Neural progenitor cell (in vitro differentiated cells): ENCODE measurements around the gene SPRY4.

ENCODE experiments used
- EZH2phosphoT487 ChIP-seq: fragments of 200-600 bp; sonication (generic); IDR thresholded peaks from 2 replicates; pipeline ENCODE4 v1.6.1; 2017; ENCODE audit warnings: antibody characterized with exemption
- TF ChIP-seq, protein P1 (sequence below): fragments of 200-600 bp; sonication (generic); IDR thresholded peaks from 2 replicates; pipeline ENCODE4 v1.5.1; 2017; ENCODE audit warnings: antibody characterized with exemption, mild to moderate bottlenecking

DNA sequence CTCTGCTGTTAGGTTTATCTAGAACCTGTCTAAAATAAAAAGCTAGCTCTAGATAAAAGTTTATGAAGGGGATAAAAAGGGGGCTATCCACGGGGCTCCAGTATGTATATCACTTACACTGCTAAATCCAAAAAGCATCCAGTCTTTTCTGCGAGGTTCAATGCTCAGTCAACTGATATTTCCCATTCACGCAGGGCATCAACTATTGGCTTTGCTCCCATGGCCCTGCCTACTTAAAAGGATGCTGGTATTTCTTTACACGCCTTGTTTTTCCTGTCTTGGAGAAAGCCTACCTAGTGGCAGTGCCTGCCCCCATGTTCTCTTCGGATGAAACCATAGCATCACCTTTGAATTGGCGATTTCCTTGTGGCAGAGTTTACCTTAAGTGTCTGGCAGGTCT is 8.1 kb downstream of the SPRY4 start:
- TF ChIP-seq, protein P1, sequence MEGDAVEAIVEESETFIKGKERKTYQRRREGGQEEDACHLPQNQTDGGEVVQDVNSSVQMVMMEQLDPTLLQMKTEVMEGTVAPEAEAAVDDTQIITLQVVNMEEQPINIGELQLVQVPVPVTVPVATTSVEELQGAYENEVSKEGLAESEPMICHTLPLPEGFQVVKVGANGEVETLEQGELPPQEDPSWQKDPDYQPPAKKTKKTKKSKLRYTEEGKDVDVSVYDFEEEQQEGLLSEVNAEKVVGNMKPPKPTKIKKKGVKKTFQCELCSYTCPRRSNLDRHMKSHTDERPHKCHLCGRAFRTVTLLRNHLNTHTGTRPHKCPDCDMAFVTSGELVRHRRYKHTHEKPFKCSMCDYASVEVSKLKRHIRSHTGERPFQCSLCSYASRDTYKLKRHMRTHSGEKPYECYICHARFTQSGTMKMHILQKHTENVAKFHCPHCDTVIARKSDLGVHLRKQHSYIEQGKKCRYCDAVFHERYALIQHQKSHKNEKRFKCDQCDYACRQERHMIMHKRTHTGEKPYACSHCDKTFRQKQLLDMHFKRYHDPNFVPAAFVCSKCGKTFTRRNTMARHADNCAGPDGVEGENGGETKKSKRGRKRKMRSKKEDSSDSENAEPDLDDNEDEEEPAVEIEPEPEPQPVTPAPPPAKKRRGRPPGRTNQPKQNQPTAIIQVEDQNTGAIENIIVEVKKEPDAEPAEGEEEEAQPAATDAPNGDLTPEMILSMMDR = no peak
- TF ChIP-seq EZH2phosphoT487 = no peak
